Measurements from ENCODE around the gene CNOT9.
"Not testable (repeated sequence)": the region's sequence is repeated elsewhere in the genome, so short reads cannot be mapped to it uniquely, and the experiment has no call there.

CNOT9 gene

DNA sequence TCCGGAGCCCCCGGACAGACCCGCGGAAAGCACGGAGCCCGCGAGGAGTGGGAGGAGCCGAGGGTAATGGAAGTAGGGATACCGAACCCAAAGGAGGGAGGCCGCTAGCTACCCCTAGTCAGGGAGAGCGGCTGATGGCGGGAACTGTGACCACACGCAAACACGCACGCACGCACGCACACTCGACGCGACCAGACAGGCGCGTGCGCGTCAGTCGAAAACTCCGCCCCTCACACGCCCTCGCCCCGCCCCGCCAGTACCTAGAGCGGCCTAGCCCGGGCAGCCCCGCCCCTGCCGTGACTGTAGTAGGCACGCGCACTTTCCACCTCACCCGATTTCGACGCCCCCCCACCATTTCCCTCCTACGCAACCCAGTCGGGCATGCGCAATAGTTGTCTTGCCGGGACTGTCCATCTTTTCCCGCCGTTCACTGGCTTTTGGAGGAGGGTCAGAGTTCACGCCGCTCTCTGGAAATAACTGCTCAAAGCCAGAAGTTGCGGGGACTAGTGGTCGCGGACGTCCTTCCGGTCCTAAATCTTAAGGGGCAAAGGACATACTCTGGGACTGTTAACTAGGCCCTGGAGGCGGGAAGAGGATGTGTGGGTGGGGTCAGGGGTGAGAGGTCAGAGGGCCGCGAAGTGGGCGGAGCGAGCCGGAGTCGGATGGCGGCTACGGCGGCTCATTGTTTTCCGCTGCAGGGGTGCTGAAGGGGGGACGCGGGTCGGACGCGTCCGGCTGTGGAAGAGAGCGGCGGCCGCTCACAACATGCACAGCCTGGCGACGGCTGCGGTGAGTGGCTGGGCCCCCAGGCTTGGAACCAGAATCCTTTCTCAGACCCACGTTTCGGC is at the start of gene CNOT9, which contains the start of gene USP37:
Gene CNOT9 (plus strand): TSS at position 650 of the 848 bp plus-strand sequence. CDS start 116 bp downstream, at position 766.
Gene USP37 (minus strand): TSS at position 162 of the 848 bp plus-strand sequence. CDS start 9,698 bp downstream, outside the sequence.
- DNase-seq, result peak; percentile 99

- no peak for DNase-seq
Measured at GRCh38 chr2:218518876-218519275, 49.8 kb upstream of the CNOT9 start.

- no peak for DNase-seq
Measured at GRCh38 chr2:218523651-218524050, 45.0 kb upstream of the CNOT9 start.

DNA sequence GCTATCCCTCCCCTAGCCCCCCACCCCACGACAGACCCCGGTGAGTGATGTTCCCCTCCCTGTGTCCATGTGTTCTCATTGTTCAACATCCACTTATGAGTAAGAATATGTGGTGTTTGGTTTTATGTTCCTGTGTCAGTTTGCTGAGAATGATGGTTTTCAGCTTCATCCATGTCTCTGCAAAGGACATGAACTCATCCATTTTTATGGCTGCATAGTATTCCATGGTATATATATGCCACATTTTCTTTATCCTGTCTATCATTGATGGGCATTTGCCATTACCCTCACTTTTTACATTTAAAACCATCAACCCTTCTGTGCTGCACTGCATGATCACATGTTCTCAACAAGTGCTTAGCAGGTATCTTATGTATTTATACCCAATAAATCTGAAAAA is 40.2 kb upstream of the CNOT9 start:
- DNase-seq, result not testable (repeated sequence)

- DNase-seq, result no peak
Measured at GRCh38 chr2:218529990-218530389, 38.6 kb upstream of the CNOT9 start.

- DNase-seq, result no peak
Measured at GRCh38 chr2:218536804-218537494, 31.7 kb upstream of the CNOT9 start.

DNA sequence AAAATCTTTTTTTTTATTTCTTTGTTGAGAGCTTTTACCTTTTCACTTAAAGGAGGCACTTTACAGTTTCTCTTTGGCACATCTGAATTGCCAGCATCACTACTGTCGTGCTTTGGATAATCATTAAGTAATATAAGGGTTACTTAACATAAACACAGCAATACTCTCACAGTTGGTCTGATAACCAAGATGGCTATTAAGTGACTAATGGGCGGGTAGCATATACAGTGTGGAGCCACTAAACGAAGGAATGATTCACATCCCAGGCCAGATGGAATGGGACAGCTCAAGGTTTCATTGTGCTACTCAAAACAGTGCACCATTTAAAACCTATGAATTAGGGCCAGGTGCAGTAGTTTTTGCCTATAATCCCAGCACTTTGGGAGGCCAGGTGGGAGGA is 28.6 kb upstream of the CNOT9 start:
- DNase-seq, result no peak

DNA sequence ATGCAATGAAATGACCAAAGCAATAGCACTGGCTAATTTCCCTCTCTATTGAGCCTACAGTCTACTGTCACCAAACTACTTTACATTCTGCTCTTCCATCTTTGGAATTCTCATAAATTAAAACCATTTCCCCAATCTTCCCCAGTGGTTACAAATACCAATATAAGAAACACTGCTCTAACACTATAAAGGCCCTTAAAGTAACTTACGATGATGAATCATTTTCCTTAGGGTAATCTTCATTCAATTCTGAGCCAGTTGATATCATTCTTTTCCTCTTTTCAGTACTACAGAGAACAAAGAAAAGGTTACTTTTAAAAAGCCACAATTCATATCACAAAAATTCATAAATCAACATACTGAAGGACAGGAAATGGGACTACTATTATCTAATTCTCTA is 22.6 kb upstream of the CNOT9 start:
- DNase-seq, result no peak

DNA sequence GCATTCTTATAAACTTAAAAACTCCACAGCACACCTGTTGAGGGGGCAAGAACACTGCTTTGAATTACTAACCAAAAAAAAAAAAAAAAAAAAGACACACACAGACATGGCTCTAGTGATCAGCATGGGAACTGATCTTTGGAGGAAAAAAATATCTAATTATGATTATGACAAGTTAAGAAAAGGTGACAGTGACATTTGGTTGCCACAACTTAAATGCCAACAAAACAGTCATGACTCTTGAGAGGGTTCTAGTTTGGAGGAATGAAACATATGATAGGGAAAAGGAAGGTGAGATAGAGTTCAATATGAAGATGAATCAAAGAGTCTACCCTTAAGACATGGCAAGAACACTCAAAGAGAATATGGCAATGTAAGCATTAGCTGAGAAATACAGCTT is 21.1 kb upstream of the CNOT9 start:
- no peak for DNase-seq

- DNase-seq, result no peak
Measured at GRCh38 chr2:218547978-218548377, 20.7 kb upstream of the CNOT9 start.

DNA sequence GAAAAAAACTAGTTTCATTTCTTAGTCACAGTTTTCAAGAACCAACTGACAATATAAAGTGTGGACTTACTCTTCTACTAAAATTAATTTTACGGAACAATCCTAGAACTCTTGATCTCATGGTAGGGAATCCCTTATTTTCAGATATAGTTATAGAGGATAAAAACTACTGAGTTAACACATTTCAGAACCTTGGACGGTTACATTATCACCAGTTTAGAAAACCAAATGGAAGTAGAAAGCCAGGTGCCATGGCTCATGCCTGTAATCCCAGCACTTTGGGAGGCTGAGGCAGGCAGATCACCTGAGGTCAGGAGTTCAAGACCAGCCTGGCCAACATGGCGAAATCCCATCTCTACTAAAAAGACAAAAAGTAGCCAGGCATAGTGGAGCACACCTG is 14.4 kb upstream of the CNOT9 start:
- DNase-seq, result not testable (repeated sequence)

DNA sequence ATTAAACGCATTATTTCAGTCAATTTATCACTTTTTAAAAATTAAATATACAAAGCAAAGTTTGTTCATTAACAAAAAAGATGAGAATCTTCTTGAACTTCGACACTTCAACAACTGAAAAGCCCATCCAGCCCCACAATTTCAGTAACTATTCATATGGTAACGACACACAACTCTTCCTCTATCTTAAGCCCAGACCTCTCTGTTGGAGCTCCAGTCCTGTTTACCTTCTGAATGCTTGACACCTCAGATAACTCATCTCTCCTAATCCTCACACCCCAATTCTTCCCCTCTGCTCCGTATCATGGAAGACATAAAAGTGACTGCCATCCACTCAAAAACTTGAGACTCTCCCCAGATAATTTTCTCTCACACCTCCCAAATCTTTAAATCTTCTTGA is 13.1 kb upstream of the CNOT9 start:
- DNase-seq, result no peak

DNA sequence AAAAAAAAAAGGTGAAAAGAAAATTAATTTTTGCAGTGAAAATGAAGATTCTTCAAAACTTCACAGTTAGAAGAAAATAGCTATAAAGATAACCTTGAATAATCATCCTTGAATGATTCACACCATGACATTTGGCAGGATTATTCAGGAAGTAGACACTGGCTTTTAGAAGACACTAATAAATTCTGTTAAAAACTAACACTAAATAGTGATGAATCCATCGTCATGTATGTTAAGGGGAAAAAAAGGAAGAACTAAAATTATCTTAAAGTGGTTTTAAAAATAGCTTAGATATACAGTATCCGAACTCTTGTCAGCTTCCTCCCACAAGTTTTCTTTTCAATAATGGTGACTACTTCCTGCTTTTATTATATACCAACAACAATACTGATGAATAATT is 10.7 kb upstream of the CNOT9 start:
- DNase-seq, result peak; percentile 53

DNA sequence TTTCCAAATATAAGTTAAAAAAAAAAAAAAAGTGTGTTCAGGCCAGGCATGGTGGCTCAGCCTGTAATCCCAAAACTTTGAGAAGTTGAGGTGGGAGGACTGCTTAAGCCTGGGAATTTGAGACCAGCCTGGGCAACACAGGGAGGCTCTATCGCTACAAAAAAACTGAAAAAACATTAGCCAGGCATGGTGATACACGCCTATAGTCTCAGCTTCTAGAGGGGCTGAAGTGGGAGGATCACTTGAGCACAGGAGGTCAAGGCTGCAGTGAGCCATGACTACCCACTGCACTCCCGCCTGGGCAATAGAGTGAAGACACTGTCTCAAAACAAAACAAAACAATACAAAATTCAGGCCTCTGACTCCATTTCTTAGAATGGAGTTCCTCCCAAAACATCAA is 9.7 kb upstream of the CNOT9 start:
- DNase-seq, result no peak

DNA sequence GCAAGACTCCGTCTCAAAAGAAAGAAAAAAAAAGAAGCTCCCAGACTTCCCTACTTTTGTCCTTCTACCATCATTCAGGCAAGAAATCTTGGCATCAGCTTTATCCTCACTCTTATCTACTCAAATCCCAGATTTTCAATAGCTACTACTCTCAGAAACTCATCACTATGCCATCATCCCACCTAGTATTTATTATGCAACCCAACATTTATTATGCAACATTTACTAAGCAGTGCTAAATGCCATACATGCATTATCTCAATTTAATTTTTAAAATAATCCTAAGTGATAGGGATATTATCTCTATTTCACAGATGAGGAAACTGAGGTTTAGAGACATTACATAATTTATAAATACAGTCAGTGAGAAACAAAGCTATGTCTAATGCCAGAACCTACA is 4.6 kb upstream of the CNOT9 start:
- DNase-seq, result peak; percentile 20

GRCh38 chr2:218566296-218566695 is 2.3 kb upstream of the CNOT9 start:
- peak; percentile 16 for DNase-seq

- no peak for DNase-seq
Measured at GRCh38 chr2:218567797-218568189, 846 bp upstream of the CNOT9 start.

- peak; percentile 77 for DNase-seq
Measured at GRCh38 chr2:218569038-218569431, 396 bp downstream of the CNOT9 start.

- peak; percentile 48 for DNase-seq
Measured at GRCh38 chr2:218569661-218570500, 1.2 kb downstream of the CNOT9 start.

DNA sequence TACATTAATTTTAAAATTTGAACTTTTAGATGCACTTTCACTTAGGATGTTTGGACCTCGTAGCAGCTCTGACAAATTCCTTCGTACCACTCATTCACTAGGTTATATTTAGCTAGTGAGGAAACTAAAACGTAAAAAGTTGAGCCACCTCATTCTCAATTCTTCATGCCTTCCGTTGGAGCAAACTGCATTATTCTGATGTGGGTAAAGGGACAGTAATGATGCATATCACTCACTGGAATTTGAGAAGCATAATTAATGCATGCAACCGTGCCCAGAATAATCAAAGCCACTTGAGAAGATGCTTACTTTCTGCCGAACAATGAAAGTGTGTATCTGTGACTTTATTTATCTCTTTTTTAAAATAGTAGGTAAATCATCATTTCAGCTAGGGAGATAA is 2.2 kb downstream of the CNOT9 start:
- DNase-seq, result peak; percentile 13

DNA sequence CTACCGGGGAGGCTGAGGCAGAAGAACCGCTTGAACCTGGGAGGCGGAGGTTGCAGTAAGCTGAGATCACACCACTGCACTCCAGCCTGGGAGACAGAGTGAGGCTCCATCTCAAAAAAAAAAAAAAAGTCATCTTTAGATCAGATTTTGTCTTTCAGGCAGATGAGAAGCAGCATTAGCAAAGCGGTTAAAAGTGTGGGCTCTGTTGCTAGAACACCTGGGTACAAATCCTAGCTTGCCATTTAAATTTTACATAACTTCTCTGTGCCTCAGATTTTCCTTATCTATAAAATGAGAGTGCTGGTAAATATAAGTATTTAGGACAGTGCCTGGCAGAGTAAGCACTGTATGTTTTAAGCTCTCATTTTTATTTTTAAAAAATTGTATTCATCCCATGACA is 8.2 kb downstream of the CNOT9 start:
- DNase-seq, result no peak

DNA sequence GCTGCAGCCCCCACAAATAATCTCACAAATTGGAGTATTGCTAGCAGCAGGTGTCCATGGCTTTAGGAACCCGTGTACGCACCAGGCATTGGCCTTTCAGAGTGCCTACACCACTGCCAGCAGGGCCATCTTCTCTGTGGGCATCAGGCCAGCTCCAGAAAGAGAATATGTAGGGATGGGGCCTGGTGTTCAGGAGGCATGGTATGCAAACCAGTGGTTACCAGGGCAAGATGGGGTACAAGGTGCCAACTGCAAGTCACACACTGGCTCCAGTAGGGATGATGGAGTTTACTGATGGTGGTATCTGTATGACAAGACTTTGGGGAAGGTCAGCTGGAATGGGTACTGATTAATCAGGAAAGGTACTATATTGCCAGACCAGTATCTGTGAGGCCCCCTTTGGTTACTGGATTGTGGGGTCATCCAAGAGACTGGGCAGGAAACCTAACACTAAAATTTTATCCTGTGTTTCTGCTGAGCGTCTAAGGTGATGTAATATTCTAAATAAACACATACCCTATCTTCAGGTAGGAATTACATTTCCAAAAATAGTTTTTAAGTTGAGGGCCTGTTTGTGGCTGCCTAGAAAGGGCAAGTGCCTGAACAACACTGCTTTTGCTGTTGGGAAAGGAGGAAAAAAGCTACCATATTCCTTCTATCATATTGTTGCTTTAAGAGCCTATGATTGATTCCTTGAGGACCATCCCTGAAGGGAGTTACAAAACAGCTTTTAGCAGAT is 9.0 kb downstream of the CNOT9 start:
- DNase-seq, result no peak
